ENCODE measurements around the gene MYO5A. TPM values are rescaled to one million over a fixed set of nuclear protein-coding genes. Genes with fewer than 3 reads are reported as not detected.

The MYO5A gene
- total and polyA plus RNA-seq, 4 donors, result 47.8 to 119 (median 88.4) TPM

GRCh38 chr15:52303093-52303772, 225.4 kb downstream of the MYO5A start:
- Histone ChIP-seq H3K27me3 (ENCODE audit: control insufficient read depth, insufficient read depth, low read length) (no peaks in the 10 kb centered on the region), H3K9me3 (ENCODE audit: control insufficient read depth, insufficient read depth, low read length) (peaks cover 3% of the 10 kb centered on the region), H3K4me1 (ENCODE audit: control insufficient read depth, insufficient read depth, low read length) (no peaks in the 10 kb centered on the region), H3K4me3 (ENCODE audit: low read depth, low read length) (no peak overlapping the region), H3K27ac (ENCODE audit: low read depth, low read length) (no peak overlapping the region), H3K36me3 (ENCODE audit: control insufficient read depth, insufficient read depth, low read length) (no peaks in the 10 kb centered on the region)
- 50% methylated on average over 1 of the region's 3 CpGs for WGBS (ENCODE audit: insufficient coverage)
- no peak for DNase-seq (ENCODE audit: low read depth in 4 of 6, low spot score in 6 of 6)

- H3K36me3 ChIP-seq (ENCODE audit: control insufficient read depth, insufficient read depth, low read length), result no peaks in the 10 kb centered on the region
- WGBS (ENCODE audit: insufficient coverage), result no CpG with 5 or more reads among the region's 2 CpGs
- DNase-seq (ENCODE audit: low read depth in 4 of 6, low spot score in 6 of 6), result no peak
Observed at GRCh38 chr15:52301265-52301847, 227.3 kb downstream of the MYO5A start.

GRCh38 chr15:52295421-52296001, 233.2 kb downstream of the MYO5A start, which contains the start of gene MYO5C:
Gene MYO5C, minus strand, starts transcription at chr15:52295804. Its CDS starts 168 bp downstream, at chr15:52295636.
- peaks cover 3% of the 10 kb centered on the region for H3K9me3 ChIP-seq (ENCODE audit: control insufficient read depth, insufficient read depth, low read length)
- WGBS (ENCODE audit: insufficient coverage), result under 1% methylated on average over 65 of the region's 65 CpGs
- no peaks in the 10 kb centered on the region for H3K27me3 ChIP-seq (ENCODE audit: control insufficient read depth, insufficient read depth, low read length)
- H3K4me3 ChIP-seq (ENCODE audit: low read depth, low read length), result peak within 1 kb of the TSS; percentile 39
- DNase-seq (ENCODE audit: low read depth in 4 of 6, low spot score in 6 of 6), result peak in 5 of 6 donors; percentile 15 to 81 (median 38)
- no peaks in the 10 kb centered on the region for H3K36me3 ChIP-seq (ENCODE audit: control insufficient read depth, insufficient read depth, low read length)
- peak within 1 kb of the TSS; percentile 6 for H3K27ac ChIP-seq (ENCODE audit: low read depth, low read length)
- H3K4me1 ChIP-seq (ENCODE audit: control insufficient read depth, insufficient read depth, low read length), result peaks cover 7% of the 10 kb centered on the region

More at GRCh38 chr15:52301265-52301847, 227.3 kb downstream of the MYO5A start:
- Histone ChIP-seq H3K27me3 (ENCODE audit: control insufficient read depth, insufficient read depth, low read length) (no peaks in the 10 kb centered on the region), H3K27ac (ENCODE audit: low read depth, low read length) (no peak overlapping the region), H3K9me3 (ENCODE audit: control insufficient read depth, insufficient read depth, low read length) (peaks cover 3% of the 10 kb centered on the region), H3K4me3 (ENCODE audit: low read depth, low read length) (no peak overlapping the region), H3K4me1 (ENCODE audit: control insufficient read depth, insufficient read depth, low read length) (no peaks in the 10 kb centered on the region)

GRCh38 chr15:52294881-52295420, 233.7 kb downstream of the MYO5A start:
- peak overlapping the region; percentile 6 for H3K27ac ChIP-seq (ENCODE audit: low read depth, low read length)
- peaks cover 7% of the 10 kb centered on the region for H3K4me1 ChIP-seq (ENCODE audit: control insufficient read depth, insufficient read depth, low read length)
- 6% methylated on average over 32 of the region's 32 CpGs for WGBS (ENCODE audit: insufficient coverage)
- H3K4me3 ChIP-seq (ENCODE audit: low read depth, low read length), result peak overlapping the region; percentile 39
- no peaks in the 10 kb centered on the region for H3K9me3 ChIP-seq (ENCODE audit: control insufficient read depth, insufficient read depth, low read length)
- DNase-seq (ENCODE audit: low read depth in 4 of 6, low spot score in 6 of 6), result peak in 2 of 6 donors; percentile 20 to 34
- H3K27me3 ChIP-seq (ENCODE audit: control insufficient read depth, insufficient read depth, low read length), result no peaks in the 10 kb centered on the region
- no peaks in the 10 kb centered on the region for H3K36me3 ChIP-seq (ENCODE audit: control insufficient read depth, insufficient read depth, low read length)

GRCh38 chr15:52292780-52293392, 235.8 kb downstream of the MYO5A start:
- no peak for DNase-seq (ENCODE audit: low read depth in 4 of 6, low spot score in 6 of 6)
- H3K27me3 ChIP-seq (ENCODE audit: control insufficient read depth, insufficient read depth, low read length), result no peaks in the 10 kb centered on the region
- no peak overlapping the region for H3K27ac ChIP-seq (ENCODE audit: low read depth, low read length)
- peaks cover 21% of the 10 kb centered on the region for H3K4me1 ChIP-seq (ENCODE audit: control insufficient read depth, insufficient read depth, low read length)
- no peaks in the 10 kb centered on the region for H3K9me3 ChIP-seq (ENCODE audit: control insufficient read depth, insufficient read depth, low read length)
- no peak overlapping the region for H3K4me3 ChIP-seq (ENCODE audit: low read depth, low read length)
- H3K36me3 ChIP-seq (ENCODE audit: control insufficient read depth, insufficient read depth, low read length), result no peaks in the 10 kb centered on the region
- WGBS (ENCODE audit: insufficient coverage), result 94% methylated on average over 7 of the region's 7 CpGs

- no peaks in the 10 kb centered on the region for H3K27me3 ChIP-seq (ENCODE audit: control insufficient read depth, insufficient read depth, low read length)
- DNase-seq (ENCODE audit: low read depth in 4 of 6, low spot score in 6 of 6), result no peak
- H3K36me3 ChIP-seq (ENCODE audit: control insufficient read depth, insufficient read depth, low read length), result no peaks in the 10 kb centered on the region
- H3K4me3 ChIP-seq (ENCODE audit: low read depth, low read length), result no peak overlapping the region
- no peaks in the 10 kb centered on the region for H3K9me3 ChIP-seq (ENCODE audit: control insufficient read depth, insufficient read depth, low read length)
- WGBS (ENCODE audit: insufficient coverage), result 93% methylated on average over 2 of the region's 4 CpGs
- peaks cover 21% of the 10 kb centered on the region for H3K4me1 ChIP-seq (ENCODE audit: control insufficient read depth, insufficient read depth, low read length)
- no peak overlapping the region for H3K27ac ChIP-seq (ENCODE audit: low read depth, low read length)
Observed at GRCh38 chr15:52291204-52291603, 237.5 kb downstream of the MYO5A start.

- WGBS (ENCODE audit: insufficient coverage), result 100% methylated on average over 2 of the region's 3 CpGs
Observed at GRCh38 chr15:52290800-52291199, 237.9 kb downstream of the MYO5A start.

GRCh38 chr15:52290329-52290728, 238.4 kb downstream of the MYO5A start:
- WGBS (ENCODE audit: insufficient coverage), result no CpG with 5 or more reads among the region's 4 CpGs
- DNase-seq (ENCODE audit: low read depth in 4 of 6, low spot score in 6 of 6), result no peak

More at GRCh38 chr15:52290800-52291199, 237.9 kb downstream of the MYO5A start:
- Histone ChIP-seq H3K4me3 (ENCODE audit: low read depth, low read length) (no peak overlapping the region), H3K27ac (ENCODE audit: low read depth, low read length) (no peak overlapping the region), H3K36me3 (ENCODE audit: control insufficient read depth, insufficient read depth, low read length) (no peaks in the 10 kb centered on the region), H3K4me1 (ENCODE audit: control insufficient read depth, insufficient read depth, low read length) (peaks cover 21% of the 10 kb centered on the region), H3K9me3 (ENCODE audit: control insufficient read depth, insufficient read depth, low read length) (no peaks in the 10 kb centered on the region), H3K27me3 (ENCODE audit: control insufficient read depth, insufficient read depth, low read length) (no peaks in the 10 kb centered on the region)
- no peak for DNase-seq (ENCODE audit: low read depth in 4 of 6, low spot score in 6 of 6)

GRCh38 chr15:52289629-52290081, 239.0 kb downstream of the MYO5A start:
- H3K27ac ChIP-seq (ENCODE audit: low read depth, low read length), result no peak overlapping the region
- no peaks in the 10 kb centered on the region for H3K36me3 ChIP-seq (ENCODE audit: control insufficient read depth, insufficient read depth, low read length)
- DNase-seq (ENCODE audit: low read depth in 4 of 6, low spot score in 6 of 6), result peak in 1 of 6 donors; percentile 46
- 30% methylated on average over 4 of the region's 4 CpGs for WGBS (ENCODE audit: insufficient coverage)
- H3K4me1 ChIP-seq (ENCODE audit: control insufficient read depth, insufficient read depth, low read length), result peaks cover 15% of the 10 kb centered on the region
- H3K9me3 ChIP-seq (ENCODE audit: control insufficient read depth, insufficient read depth, low read length), result no peaks in the 10 kb centered on the region
- no peaks in the 10 kb centered on the region for H3K27me3 ChIP-seq (ENCODE audit: control insufficient read depth, insufficient read depth, low read length)
- H3K4me3 ChIP-seq (ENCODE audit: low read depth, low read length), result no peak overlapping the region

More at GRCh38 chr15:52290329-52290728, 238.4 kb downstream of the MYO5A start:
- Histone ChIP-seq H3K27me3 (ENCODE audit: control insufficient read depth, insufficient read depth, low read length) (no peaks in the 10 kb centered on the region), H3K9me3 (ENCODE audit: control insufficient read depth, insufficient read depth, low read length) (no peaks in the 10 kb centered on the region), H3K36me3 (ENCODE audit: control insufficient read depth, insufficient read depth, low read length) (no peaks in the 10 kb centered on the region), H3K27ac (ENCODE audit: low read depth, low read length) (no peak overlapping the region), H3K4me3 (ENCODE audit: low read depth, low read length) (no peak overlapping the region), H3K4me1 (ENCODE audit: control insufficient read depth, insufficient read depth, low read length) (peaks cover 21% of the 10 kb centered on the region)
